Activated gamma-delta T cell treated with Interleukin-2 at 50 U/mL for 16 hours (primary cell): ENCODE measurements around the gene ATXN1.
"Not testable (repeated sequence)": the region's sequence is repeated elsewhere in the genome, so short reads cannot be mapped to it uniquely, and the experiment has no call there.

Source experiments
- DNase-seq: peaks from one replicate; pipeline ENCODE4 v3.0.0-alpha.2; 2020

The ATXN1 gene

DNA sequence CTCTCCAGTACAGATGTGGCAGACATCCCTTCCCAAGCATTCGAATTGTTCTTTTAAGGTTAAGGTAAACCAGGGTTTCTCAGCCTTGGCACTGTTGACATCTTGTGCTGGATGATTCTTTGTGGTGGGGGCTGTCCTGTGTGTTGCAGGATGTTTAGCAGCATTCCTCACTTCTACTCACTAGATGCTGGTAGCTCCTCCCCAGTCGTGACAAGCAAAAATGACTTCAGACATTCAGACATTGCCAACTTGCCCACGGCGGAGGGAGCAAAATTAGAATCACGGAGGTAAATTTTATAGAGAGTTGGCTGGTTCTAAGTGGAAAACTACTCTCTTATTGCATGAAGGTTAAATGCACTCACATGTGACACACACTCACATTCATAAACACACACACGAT lies 334.1 kb downstream of the ATXN1 start:
- DNase-seq, result no peak

- no peak for DNase-seq
Observed at GRCh38 chr6:16425881-16426615, 335.2 kb downstream of the ATXN1 start.

GRCh38 chr6:16421462-16421960 lies 339.7 kb downstream of the ATXN1 start:
- DNase-seq, result no peak

GRCh38 chr6:16420715-16421461 lies 340.4 kb downstream of the ATXN1 start:
- DNase-seq, result no peak

- no peak for DNase-seq
Observed at GRCh38 chr6:16420337-16420714, 340.9 kb downstream of the ATXN1 start.

- DNase-seq, result no peak
Observed at GRCh38 chr6:16419636-16420336, 341.5 kb downstream of the ATXN1 start.

DNA sequence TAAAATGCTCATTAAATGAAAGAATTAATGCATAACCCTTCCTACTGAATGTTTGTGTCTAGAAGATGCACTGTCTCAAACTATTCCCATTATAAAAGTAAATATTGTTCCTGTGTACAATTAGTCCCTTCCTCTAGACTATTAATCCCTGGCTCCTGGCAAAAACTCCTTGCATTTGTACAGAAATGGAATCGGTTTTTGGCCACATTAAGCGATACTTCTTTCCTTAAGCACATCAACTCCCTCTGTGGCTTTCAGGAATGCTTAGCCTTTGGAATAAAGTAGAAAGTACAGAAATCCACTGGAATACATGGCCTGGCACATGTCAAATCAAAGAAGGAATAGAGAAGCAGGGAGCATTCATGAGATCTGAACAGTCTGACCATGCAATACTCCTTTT lies 343.1 kb downstream of the ATXN1 start:
- no peak for DNase-seq

GRCh38 chr6:16415677-16416076 lies 345.6 kb downstream of the ATXN1 start:
- no peak for DNase-seq

GRCh38 chr6:16414205-16414604 lies 347.1 kb downstream of the ATXN1 start:
- DNase-seq, result no peak

GRCh38 chr6:16413399-16413798 lies 347.9 kb downstream of the ATXN1 start:
- DNase-seq, result no peak

DNA sequence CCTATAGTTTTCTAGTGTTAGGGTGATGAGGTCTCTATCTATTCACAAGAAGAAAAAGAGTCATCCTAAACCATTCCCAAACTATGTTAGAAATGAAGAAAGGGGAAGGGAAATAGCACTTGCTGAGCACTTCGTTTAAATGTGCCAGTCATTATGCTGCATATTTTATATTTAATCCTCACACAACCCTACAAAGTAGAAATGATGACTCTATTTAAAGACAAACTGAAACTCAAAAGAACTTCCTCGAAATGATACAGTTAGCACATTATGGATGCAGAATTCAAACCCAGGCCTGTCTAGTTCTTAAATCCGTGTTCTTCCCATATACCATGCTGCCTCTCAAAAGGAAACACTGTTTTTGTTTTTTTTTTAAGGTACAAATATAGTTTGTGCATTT lies 348.3 kb downstream of the ATXN1 start:
- no peak for DNase-seq

DNA sequence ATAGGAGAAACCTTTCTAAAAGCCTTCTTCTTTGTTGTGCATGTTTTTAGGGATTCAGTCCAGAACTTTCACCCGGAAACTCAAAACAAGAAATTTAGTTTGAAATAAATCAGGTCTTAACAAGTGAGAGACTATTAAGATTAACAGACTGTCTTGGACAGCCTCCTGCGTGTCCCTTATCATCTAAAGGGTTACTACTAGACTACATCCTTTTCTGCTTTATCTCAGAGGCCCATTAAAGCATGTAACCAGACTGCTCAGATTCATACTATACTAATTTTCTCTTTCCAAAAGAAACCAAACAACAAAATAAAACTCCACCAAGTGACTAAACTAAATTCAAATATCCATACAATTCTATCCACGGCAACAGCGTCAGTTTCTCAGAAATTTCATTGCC lies 349.1 kb downstream of the ATXN1 start:
- DNase-seq, result no peak

GRCh38 chr6:16409531-16410441 lies 351.5 kb downstream of the ATXN1 start:
- peak; percentile 28 for DNase-seq

GRCh38 chr6:16408766-16409165 lies 352.5 kb downstream of the ATXN1 start:
- no peak for DNase-seq

- no peak for DNase-seq
Observed at GRCh38 chr6:16406966-16407365, 354.3 kb downstream of the ATXN1 start.

GRCh38 chr6:16406538-16406937 lies 354.7 kb downstream of the ATXN1 start:
- DNase-seq, result not testable (repeated sequence)

DNA sequence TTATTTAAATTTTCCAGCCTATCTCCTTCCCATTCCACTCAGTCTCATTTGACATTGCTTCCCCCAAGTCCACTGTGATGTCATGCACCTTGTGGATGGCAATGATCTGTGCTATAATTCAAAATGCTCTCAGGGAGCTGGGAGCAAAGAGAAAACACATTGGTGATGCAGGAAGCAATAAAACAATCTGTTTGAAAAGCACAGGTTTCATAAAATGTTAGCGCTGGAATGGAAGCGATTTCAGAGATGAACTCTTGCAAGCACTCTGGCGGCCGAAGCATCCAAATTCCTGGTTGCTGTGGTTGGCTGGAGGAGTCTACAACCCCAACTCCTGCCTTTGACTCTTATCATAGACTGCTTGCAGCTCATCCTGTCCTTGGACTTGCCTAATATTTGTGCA lies 355.9 kb downstream of the ATXN1 start:
- DNase-seq, result no peak

DNA sequence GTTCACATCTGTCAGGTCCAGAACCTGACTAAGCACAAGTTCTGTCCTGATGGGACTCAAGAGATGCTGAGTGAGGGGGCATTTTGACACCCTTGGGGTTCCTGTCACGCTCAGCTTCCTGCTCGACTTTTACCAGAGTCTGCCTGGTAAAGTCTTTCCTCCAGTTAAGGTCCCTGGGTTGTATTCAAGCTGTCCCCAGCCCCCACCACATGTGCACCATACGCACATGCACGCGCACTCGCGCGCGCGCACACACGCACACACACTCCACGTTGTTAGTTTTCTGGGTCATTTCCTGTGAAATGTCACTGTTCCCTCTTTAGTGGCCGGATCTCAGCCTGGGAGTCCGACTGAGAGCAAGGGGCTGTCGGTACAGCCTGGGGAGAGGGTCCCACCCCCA lies 356.8 kb downstream of the ATXN1 start:
- no peak for DNase-seq

DNA sequence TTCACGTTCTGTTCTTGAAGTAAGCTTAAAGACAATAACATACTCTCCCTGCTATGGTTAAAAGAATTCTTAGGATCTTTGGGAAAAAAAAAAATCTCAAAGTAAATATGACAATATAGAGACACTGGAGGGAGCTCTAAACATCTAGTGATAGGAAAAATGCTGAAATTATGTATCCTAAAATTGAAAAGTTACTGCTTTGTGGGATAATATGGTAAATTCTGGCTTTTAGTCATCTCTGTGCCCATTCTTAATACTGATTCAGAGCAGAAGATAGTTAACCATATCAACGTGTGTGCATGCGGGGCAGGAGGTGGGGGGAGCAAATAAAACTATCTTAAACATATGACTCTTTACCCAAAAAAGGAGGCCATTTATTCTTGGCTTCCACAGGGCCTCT lies 357.4 kb downstream of the ATXN1 start:
- DNase-seq, result no peak

GRCh38 chr6:16402581-16402900 lies 358.7 kb downstream of the ATXN1 start:
- no peak for DNase-seq

DNA sequence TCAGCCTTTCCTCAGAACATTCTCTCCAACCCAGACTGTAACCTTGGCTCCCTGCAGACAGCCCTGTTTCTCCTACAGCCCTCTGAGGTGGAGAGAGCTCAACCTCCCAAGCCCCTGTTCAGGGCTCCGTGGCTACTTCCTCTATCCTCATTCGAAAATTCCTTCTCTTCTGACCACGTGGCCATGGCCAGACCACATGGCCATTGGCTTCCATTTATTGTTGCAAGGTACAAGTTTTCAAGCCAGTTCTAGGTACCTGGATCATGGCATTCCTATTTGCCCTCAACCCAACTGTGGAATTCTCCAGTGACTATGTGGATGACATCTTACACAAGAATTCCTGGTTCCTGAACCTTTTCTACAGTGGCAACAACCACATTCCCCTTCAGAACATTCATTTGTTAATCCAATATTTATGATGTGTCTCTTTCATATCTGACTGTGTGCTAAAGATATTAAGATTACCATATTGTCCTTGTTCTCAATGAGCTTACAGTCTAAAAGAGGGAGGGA lies 361.0 kb downstream of the ATXN1 start:
- DNase-seq, result no peak

DNA sequence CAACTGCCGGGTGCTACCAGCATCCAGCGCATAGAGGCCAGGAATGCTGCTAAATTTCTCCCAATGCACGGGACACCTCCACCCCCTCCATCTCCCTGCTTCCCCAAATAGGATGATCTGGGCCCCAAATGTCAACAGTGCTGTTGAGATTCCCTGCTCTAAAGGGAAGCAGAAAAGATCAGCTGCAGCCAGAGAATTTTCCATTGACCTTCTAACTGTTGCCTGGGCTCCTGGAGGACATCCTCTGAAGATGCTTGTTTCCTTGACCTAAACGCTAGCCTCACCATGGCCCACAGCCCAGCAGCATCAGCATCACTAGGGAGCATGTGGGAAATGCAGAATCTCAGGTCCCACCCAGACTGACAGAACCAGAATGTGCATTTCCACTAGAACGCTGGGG lies 361.6 kb downstream of the ATXN1 start:
- no peak for DNase-seq

GRCh38 chr6:16399158-16399557 lies 362.1 kb downstream of the ATXN1 start:
- DNase-seq, result no peak
